H9 (cell line): Measurements from ENCODE around the gene ULK4. TPM values are rescaled to one million over a fixed set of nuclear protein-coding genes. Genes with fewer than 3 reads are reported as not detected.

ENCODE experiments used
- DNase-seq: peaks from one replicate; pipeline ENCODE4 v3.0.0-alpha.2; 2017
- H2AFZ ChIP-seq: one replicate; pipeline ENCODE4 v1.6.1; 2013; ENCODE audit warnings: mild to moderate bottlenecking, low read length, control low read depth, moderate library complexity
- H2AK5ac ChIP-seq: 2 replicates; pipeline ENCODE4 v1.6.1; 2013; ENCODE audit warnings: low read length, control low read depth, mixed read lengths; ENCODE audit not compliant: insufficient read length
- H2BK120ac ChIP-seq: one replicate; pipeline ENCODE4 v1.6.1; 2013; ENCODE audit warnings: low read depth, mild to moderate bottlenecking, low read length, control low read depth, inconsistent platforms; ENCODE audit not compliant: poor library complexity, severe bottlenecking
- H2BK12ac ChIP-seq: 2 replicates; pipeline ENCODE4 v1.6.1; 2013; ENCODE audit warnings: low read length, control low read depth, mixed read lengths, low read depth; ENCODE audit not compliant: insufficient read length
- H2BK15ac ChIP-seq: 2 replicates; pipeline ENCODE4 v1.6.1; 2013; ENCODE audit warnings: low read depth, low read length, control low read depth
- H2BK20ac ChIP-seq: one replicate; pipeline ENCODE4 v1.6.1; 2013; ENCODE audit warnings: low read depth, mild to moderate bottlenecking, low read length, control low read depth, inconsistent platforms; ENCODE audit not compliant: poor library complexity, severe bottlenecking
- H2BK5ac ChIP-seq: 2 replicates; pipeline ENCODE4 v1.6.1; 2013; ENCODE audit warnings: low read length, control low read depth, mixed read lengths; ENCODE audit not compliant: insufficient read length
- H3K14ac ChIP-seq: 2 replicates; pipeline ENCODE4 v1.6.1; 2013; ENCODE audit warnings: low read length, control low read depth; ENCODE audit not compliant: insufficient read depth
- H3K18ac ChIP-seq: 2 replicates; pipeline ENCODE4 v1.6.1; 2013; ENCODE audit warnings: low read depth, mild to moderate bottlenecking, mixed read lengths, low read length, control low read depth; ENCODE audit not compliant: insufficient read length
- H3K23ac ChIP-seq: 2 replicates; pipeline ENCODE4 v1.6.1; 2013; ENCODE audit warnings: low read length, control low read depth, mixed read lengths, low read depth; ENCODE audit not compliant: insufficient read length
- H3K23me2 ChIP-seq: 2 replicates; pipeline ENCODE4 v1.6.1; 2013; ENCODE audit warnings: low read depth, mild to moderate bottlenecking, mixed read lengths, low read length, control low read depth; ENCODE audit not compliant: insufficient read length, poor library complexity, severe bottlenecking
- H3K27ac ChIP-seq: 2 replicates; pipeline ENCODE4 v1.5.1; 2013; ENCODE audit warnings: low read length, control low read depth, mixed read lengths, low read depth; ENCODE audit not compliant: insufficient read length
- H3K27me3 ChIP-seq: 2 replicates; pipeline ENCODE4 v1.6.1; 2013; ENCODE audit warnings: low read length, control low read depth, inconsistent platforms; ENCODE audit not compliant: insufficient read depth
- H3K4ac ChIP-seq: 2 replicates; pipeline ENCODE4 v1.6.1; 2013; ENCODE audit warnings: low read depth, mild to moderate bottlenecking, control low read depth, inconsistent platforms, low read length, moderate library complexity
- H3K4me1 ChIP-seq: 2 replicates; pipeline ENCODE4 v1.6.1; 2013; ENCODE audit warnings: low read length, control low read depth, inconsistent platforms; ENCODE audit not compliant: insufficient read depth
- H3K4me2 ChIP-seq: 2 replicates; pipeline ENCODE4 v1.6.1; 2013; ENCODE audit warnings: low read length, control low read depth, mixed read lengths; ENCODE audit not compliant: insufficient read length, insufficient read depth
- H3K56ac ChIP-seq: 2 replicates; pipeline ENCODE4 v1.6.1; 2013; ENCODE audit warnings: low read depth, mild to moderate bottlenecking, mixed read lengths, low read length, control low read depth; ENCODE audit not compliant: insufficient read length
- H3K79me1 ChIP-seq: 2 replicates; pipeline ENCODE4 v1.6.1; 2013; ENCODE audit warnings: low read depth, mild to moderate bottlenecking, moderate library complexity, low read length, control low read depth, inconsistent platforms; ENCODE audit not compliant: insufficient read depth, poor library complexity, severe bottlenecking
- H3K79me2 ChIP-seq: 2 replicates; pipeline ENCODE4 v1.6.1; 2013; ENCODE audit warnings: low read length, control low read depth, inconsistent platforms; ENCODE audit not compliant: insufficient read depth
- H3K9ac ChIP-seq: 2 replicates; pipeline ENCODE4 v1.6.1; 2013; ENCODE audit warnings: low read length, control low read depth, mixed read lengths; ENCODE audit not compliant: insufficient read length; ENCODE audit errors: extremely low read depth
- H3K9me3 ChIP-seq: one replicate; pipeline ENCODE4 v1.6.1; 2013; ENCODE audit warnings: low read depth, low read length, inconsistent platforms; ENCODE audit not compliant: control insufficient read depth
- H3T11ph ChIP-seq: one replicate; pipeline ENCODE4 v1.6.1; 2013; ENCODE audit warnings: mild to moderate bottlenecking, low read length, control low read depth, inconsistent platforms
- H4K20me1 ChIP-seq: one replicate; pipeline ENCODE4 v1.6.1; 2013; ENCODE audit not compliant: control insufficient read depth, insufficient read length, insufficient read depth
- H4K5ac ChIP-seq: 2 replicates; pipeline ENCODE4 v1.6.1; 2013; ENCODE audit warnings: low read depth, mild to moderate bottlenecking, mixed read lengths, low read length, control low read depth; ENCODE audit not compliant: insufficient read length
- H4K8ac ChIP-seq: replicated peaks from 2 replicates; pipeline ENCODE4 v1.6.1; 2013; ENCODE audit warnings: low read length, control low read depth, mixed read lengths, low read depth; ENCODE audit not compliant: insufficient read length
- H4K91ac ChIP-seq: 2 replicates; pipeline ENCODE4 v1.6.1; 2013; ENCODE audit warnings: low read depth, mild to moderate bottlenecking, moderate library complexity, mixed read lengths, low read length, control low read depth; ENCODE audit not compliant: insufficient read length
- H3K27ac Mint-ChIP-seq, 3 experiments: 2 replicates in 2 of 3; 3 replicates in 1 of 3; pipeline ENCODE4 v1.8.0; 2020 to 2021; ENCODE audit warnings: mixed read lengths in 3 of 3, mild to moderate bottlenecking in 1 of 3, moderate library complexity in 1 of 3
- H3K27me3 Mint-ChIP-seq: 2 replicates; pipeline ENCODE4 v1.8.0; 2021; ENCODE audit warnings: low read depth, mild to moderate bottlenecking, moderate library complexity, mixed read lengths
- H3K36me3 Mint-ChIP-seq, 3 experiments: 2 replicates in 2 of 3; 3 replicates in 1 of 3; pipeline ENCODE4 v1.8.0; 2020 to 2021; ENCODE audit warnings: low read depth in 3 of 3, mixed read lengths in 3 of 3; ENCODE audit not compliant: insufficient read depth in 1 of 3
- H3K4me1 Mint-ChIP-seq, 2 experiments: 2 replicates each; pipeline ENCODE4 v1.8.0; 2020; ENCODE audit warnings: mixed read lengths in 2 of 2
- H3K4me3 Mint-ChIP-seq, 2 experiments: 2 replicates in 1 of 2; 3 replicates in 1 of 2; pipeline ENCODE4 v1.8.0; 2020 to 2021; ENCODE audit warnings: mild to moderate bottlenecking in 2 of 2, mixed read lengths in 2 of 2, moderate library complexity in 1 of 2
- H3K9me3 Mint-ChIP-seq, 2 experiments: 2 replicates in 1 of 2; 3 replicates in 1 of 2; pipeline ENCODE4 v1.8.0; 2020; ENCODE audit warnings: mild to moderate bottlenecking in 2 of 2, mixed read lengths in 2 of 2, moderate library complexity in 1 of 2
- CTCF ChIP-seq: fragments of 200-600 bp; sonication (generic); conservative IDR thresholded peaks from 3 replicates; pipeline ENCODE4 v1.8.0; 2021; ENCODE audit warnings: antibody characterized with exemption, mild to moderate bottlenecking
- WGBS: extraction: QIAGEN DNeasy Blood & Tissue Kit; methylation state at CpG from one replicate; pipeline ENCODE4 v1.1.7; 2013; ENCODE audit warnings: missing lambda C conversion rate, low lambda C conversion rate, mixed read lengths; ENCODE audit not compliant: insufficient read length; ENCODE audit errors: extremely low coverage; 5-methylcytosine and 5-hydroxymethylcytosine counted together
- total RNA-seq: library from RNA; stranded (reverse); gene quantifications from 2 replicates; pipeline ENCODE4 v1.2.1, GENCODE V29; 2021

Gene ULK4
- total RNA-seq, 1 experiment from 2014 or later, result 12.9 TPM

GRCh38 chr3:41198046-41198445 is 763.9 kb downstream of the ULK4 start:
- H3K4ac ChIP-seq, result no peak overlapping the region
- H3K23me2 ChIP-seq, result peaks cover 22% of the 10 kb centered on the region
- Mint-ChIP-seq H3K27me3 (no peaks in the 10 kb centered on the region; the same call in 1 of the 2 replicates), H3K27ac (no peak overlapping the region), H3K4me3 (peak overlapping the region; percentile 84 to 92), H3K4me1 (peaks cover 19 to 27% of the 10 kb centered on the region in 2 experiments), H3K36me3 (peaks cover 3 to 9% (median 7%) of the 10 kb centered on the region in 3 experiments; a peak in 5 of 7 replicates), H3K9me3 (no peaks in the 10 kb centered on the region)
- H3K9me3 ChIP-seq, result no peaks in the 10 kb centered on the region
- no peak overlapping the region for H3K18ac ChIP-seq
- no peak overlapping the region for H2BK15ac ChIP-seq
- H2BK5ac ChIP-seq, result no peak overlapping the region
- no peak for DNase-seq
- no peak overlapping the region for H4K91ac ChIP-seq
- no peak overlapping the region for H2AFZ ChIP-seq
- H2BK20ac ChIP-seq, result no peak overlapping the region
- no peak overlapping the region for H2BK12ac ChIP-seq
- no peak overlapping the region for H3K27ac ChIP-seq
- H3K79me2 ChIP-seq, result peaks cover 23% of the 10 kb centered on the region; the same call in 1 of the 2 replicates
- H4K20me1 ChIP-seq, result no peaks in the 10 kb centered on the region
- H2BK120ac ChIP-seq, result no peak overlapping the region
- no peak overlapping the region for H3K23ac ChIP-seq
- no peak overlapping the region for H3K9ac ChIP-seq
- no peak overlapping the region for H2AK5ac ChIP-seq
- H4K5ac ChIP-seq, result no peak overlapping the region
- H3K14ac ChIP-seq, result no peak overlapping the region
- no peaks in the 10 kb centered on the region for H3K27me3 ChIP-seq
- H3T11ph ChIP-seq, result no peak overlapping the region
- no peak overlapping the region for H3K56ac ChIP-seq
- peaks cover 5% of the 10 kb centered on the region; the same call in 1 of the 2 replicates for H3K4me1 ChIP-seq
- WGBS, result no CpG with 5 or more reads among the region's 7 CpGs
- no peaks in the 10 kb centered on the region for H3K79me1 ChIP-seq
- peak overlapping the region; percentile 95 for H3K4me2 ChIP-seq
- no peak overlapping the region for H4K8ac ChIP-seq
- TF ChIP-seq CTCF, result no peak

Other genes starting within 250 kb of the ULK4 start
- gene TRAK1, start 129.3 kb upstream of the ULK4 start, total RNA-seq, result 30.6 and 34.2 TPM in 2 replicates